ENCODE results near the gene BAIAP2. TPM values are rescaled to one million over a fixed set of nuclear protein-coding genes. Genes with fewer than 3 reads are reported as not detected.
"Not testable (repeated sequence)": the region's sequence is repeated elsewhere in the genome, so short reads cannot be mapped to it uniquely, and the experiment has no call there.

BAIAP2 gene
- total RNA-seq, 1 donor from 2014 or later, result 37.6 TPM

DNA sequence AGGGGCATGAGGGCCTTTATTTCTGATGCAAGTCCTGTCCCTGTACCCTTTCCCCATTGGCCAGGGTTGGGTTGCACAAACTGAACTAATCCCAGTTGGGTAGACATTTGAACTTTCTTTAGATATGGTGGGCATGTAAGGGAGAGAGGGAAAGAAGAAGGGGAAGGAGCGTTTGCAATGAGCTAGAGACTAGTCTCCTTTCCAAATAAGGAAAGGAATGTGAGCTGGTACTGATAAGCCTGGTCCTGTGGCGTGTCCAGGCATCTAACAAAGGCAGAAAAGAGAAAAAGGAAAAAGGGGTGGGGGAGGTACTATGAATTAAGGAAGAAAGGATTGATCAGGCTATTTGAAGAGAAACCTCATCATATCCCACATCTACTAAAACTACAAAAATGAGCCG is 23.0 kb upstream of the BAIAP2 start:
- no peak for DNase-seq (ENCODE audit: low spot score, unreplicated experiment)
- peaks cover 9% of the 10 kb centered on the region for H3K36me3 Mint-ChIP-seq (ENCODE audit: insufficient read depth)
- peaks cover 3% of the 10 kb centered on the region for H3K4me1 Mint-ChIP-seq (ENCODE audit: low read depth)
- H3K9me3 Mint-ChIP-seq (ENCODE audit: low read depth), result peaks cover 21% of the 10 kb centered on the region
- no peak overlapping the region for H3K4me3 Mint-ChIP-seq (ENCODE audit: low read depth)
- H3K27me3 Mint-ChIP-seq, result peaks cover 11% of the 10 kb centered on the region
- H3K27ac Mint-ChIP-seq, result peak overlapping the region; percentile 72
- TF ChIP-seq, protein P1, sequence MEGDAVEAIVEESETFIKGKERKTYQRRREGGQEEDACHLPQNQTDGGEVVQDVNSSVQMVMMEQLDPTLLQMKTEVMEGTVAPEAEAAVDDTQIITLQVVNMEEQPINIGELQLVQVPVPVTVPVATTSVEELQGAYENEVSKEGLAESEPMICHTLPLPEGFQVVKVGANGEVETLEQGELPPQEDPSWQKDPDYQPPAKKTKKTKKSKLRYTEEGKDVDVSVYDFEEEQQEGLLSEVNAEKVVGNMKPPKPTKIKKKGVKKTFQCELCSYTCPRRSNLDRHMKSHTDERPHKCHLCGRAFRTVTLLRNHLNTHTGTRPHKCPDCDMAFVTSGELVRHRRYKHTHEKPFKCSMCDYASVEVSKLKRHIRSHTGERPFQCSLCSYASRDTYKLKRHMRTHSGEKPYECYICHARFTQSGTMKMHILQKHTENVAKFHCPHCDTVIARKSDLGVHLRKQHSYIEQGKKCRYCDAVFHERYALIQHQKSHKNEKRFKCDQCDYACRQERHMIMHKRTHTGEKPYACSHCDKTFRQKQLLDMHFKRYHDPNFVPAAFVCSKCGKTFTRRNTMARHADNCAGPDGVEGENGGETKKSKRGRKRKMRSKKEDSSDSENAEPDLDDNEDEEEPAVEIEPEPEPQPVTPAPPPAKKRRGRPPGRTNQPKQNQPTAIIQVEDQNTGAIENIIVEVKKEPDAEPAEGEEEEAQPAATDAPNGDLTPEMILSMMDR (IDR thresholded peaks at IDR 0.05; ENCODE audit: unreplicated experiment), result no peak

GRCh38 chr17:81012574-81013447 is 22.1 kb upstream of the BAIAP2 start:
- Mint-ChIP-seq H3K36me3 (ENCODE audit: insufficient read depth) (peaks cover 9% of the 10 kb centered on the region), H3K4me3 (ENCODE audit: low read depth) (no peak overlapping the region), H3K9me3 (ENCODE audit: low read depth) (peaks cover 21% of the 10 kb centered on the region), H3K27me3 (peaks cover 5% of the 10 kb centered on the region), H3K4me1 (ENCODE audit: low read depth) (peaks cover 5% of the 10 kb centered on the region), H3K27ac (peak overlapping the region; percentile 72)
- DNase-seq (ENCODE audit: low spot score, unreplicated experiment), result no peak
- TF ChIP-seq, protein P1 (IDR thresholded peaks at IDR 0.05; ENCODE audit: unreplicated experiment), result no peak

DNA sequence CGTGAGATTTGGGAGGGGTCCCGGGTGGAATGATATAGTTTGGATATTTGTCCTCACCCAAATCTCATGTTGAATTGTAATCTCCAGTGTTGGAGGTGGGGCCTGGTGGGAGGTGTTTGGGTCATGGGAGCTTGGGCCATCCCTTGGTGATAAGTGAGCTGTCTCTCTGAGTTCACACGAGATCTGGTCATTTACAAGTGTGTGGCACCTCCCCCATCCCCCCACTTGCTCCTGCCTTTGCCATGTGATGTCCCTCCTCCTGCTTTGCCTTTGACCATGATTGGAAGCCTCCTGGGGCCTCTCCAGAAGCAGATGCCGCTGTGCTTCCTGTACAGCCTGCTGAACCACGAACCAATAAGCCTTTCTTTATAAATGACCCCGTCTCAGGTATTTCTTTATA is 21.3 kb upstream of the BAIAP2 start:
- no peaks in the 10 kb centered on the region for H3K27me3 Mint-ChIP-seq
- H3K9me3 Mint-ChIP-seq (ENCODE audit: low read depth), result peaks cover 21% of the 10 kb centered on the region
- DNase-seq (ENCODE audit: low spot score, unreplicated experiment), result no peak
- TF ChIP-seq, protein P1 (IDR thresholded peaks at IDR 0.05; ENCODE audit: unreplicated experiment), result no peak
- H3K4me1 Mint-ChIP-seq (ENCODE audit: low read depth), result peaks cover 9% of the 10 kb centered on the region
- no peak overlapping the region for H3K27ac Mint-ChIP-seq
- no peak overlapping the region for H3K4me3 Mint-ChIP-seq (ENCODE audit: low read depth)
- peaks cover 9% of the 10 kb centered on the region for H3K36me3 Mint-ChIP-seq (ENCODE audit: insufficient read depth)

- Mint-ChIP-seq H3K4me3 (ENCODE audit: low read depth) (no peak overlapping the region), H3K27me3 (no peaks in the 10 kb centered on the region), H3K4me1 (ENCODE audit: low read depth) (peaks cover 9% of the 10 kb centered on the region), H3K36me3 (ENCODE audit: insufficient read depth) (peaks cover 9% of the 10 kb centered on the region), H3K9me3 (ENCODE audit: low read depth) (peaks cover 21% of the 10 kb centered on the region), H3K27ac (no peak overlapping the region)
- no peak for DNase-seq (ENCODE audit: low spot score, unreplicated experiment)
- TF ChIP-seq, protein P1 (IDR thresholded peaks at IDR 0.05; ENCODE audit: unreplicated experiment), result no peak
Measured at GRCh38 chr17:81015136-81015535, 19.8 kb upstream of the BAIAP2 start.

DNA sequence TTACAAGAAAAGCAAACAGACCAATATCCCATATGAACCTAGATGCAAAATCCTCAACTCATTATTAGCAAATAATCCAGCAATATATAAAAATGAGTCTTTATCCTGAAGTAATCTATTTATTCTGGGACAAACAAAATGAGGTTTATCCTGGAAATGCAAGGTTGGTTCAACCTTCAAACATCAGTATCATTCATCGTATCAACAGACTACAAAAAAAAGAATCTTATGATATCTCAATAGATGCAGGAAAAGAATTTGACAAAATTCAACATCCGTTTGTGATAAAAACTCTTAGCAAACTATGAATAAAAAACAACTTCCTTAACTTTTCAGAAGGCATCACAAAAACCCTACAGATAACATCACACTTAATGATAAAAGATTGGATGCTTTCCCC is 18.4 kb upstream of the BAIAP2 start:
- H3K36me3 Mint-ChIP-seq (ENCODE audit: insufficient read depth), result peaks cover 6% of the 10 kb centered on the region
- TF ChIP-seq, protein P1 (IDR thresholded peaks at IDR 0.05; ENCODE audit: unreplicated experiment), result no peak
- no peak for DNase-seq (ENCODE audit: low spot score, unreplicated experiment)
- no peak overlapping the region for H3K4me3 Mint-ChIP-seq (ENCODE audit: low read depth)
- H3K27ac Mint-ChIP-seq, result no peak overlapping the region
- peaks cover 14% of the 10 kb centered on the region for H3K9me3 Mint-ChIP-seq (ENCODE audit: low read depth)
- no peaks in the 10 kb centered on the region for H3K27me3 Mint-ChIP-seq
- peaks cover 9% of the 10 kb centered on the region for H3K4me1 Mint-ChIP-seq (ENCODE audit: low read depth)

DNA sequence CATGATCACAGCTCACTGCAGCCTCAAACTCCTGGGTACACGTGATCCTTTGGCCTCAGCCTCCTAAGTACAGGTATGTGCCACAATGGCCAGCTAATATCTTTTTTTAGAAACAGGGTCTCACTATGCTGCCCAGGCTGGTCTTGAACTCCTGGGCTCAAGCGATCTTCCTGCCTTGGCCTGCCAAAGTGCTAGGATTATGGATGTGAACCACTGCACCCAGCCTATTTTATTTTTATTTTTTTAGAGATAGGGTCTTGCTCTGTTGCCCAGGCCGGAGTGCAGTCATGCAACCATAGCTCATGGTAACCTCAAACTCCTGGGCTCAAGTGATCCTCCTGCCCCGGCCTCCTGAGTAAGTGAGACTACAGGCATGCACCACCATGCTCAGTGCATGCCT is 17.6 kb upstream of the BAIAP2 start:
- not testable (repeated sequence) for H3K27ac Mint-ChIP-seq; H3K27me3 Mint-ChIP-seq; H3K4me3 Mint-ChIP-seq (ENCODE audit: low read depth); H3K9me3 Mint-ChIP-seq (ENCODE audit: low read depth); H3K36me3 Mint-ChIP-seq (ENCODE audit: insufficient read depth); DNase-seq (ENCODE audit: low spot score, unreplicated experiment); H3K4me1 Mint-ChIP-seq (ENCODE audit: low read depth)

Data from progenitor cell of endocrine pancreas (in vitro differentiated cells).